Hepatocyte (in vitro differentiated cells): ENCODE measurements around the gene S100Z.
"Not testable (repeated sequence)": the region's sequence is repeated elsewhere in the genome, so short reads cannot be mapped to it uniquely, and the experiment has no call there.

Experiments
- CTCF ChIP-seq: fragments of 200-600 bp; sonication (generic); IDR thresholded peaks from 2 replicates; pipeline ENCODE4 v1.5.1; 2016; ENCODE audit warnings: antibody characterized with exemption, mild to moderate bottlenecking; ENCODE audit not compliant: poor library complexity
- EZH2 ChIP-seq: fragments of 200-600 bp; sonication (generic); IDR thresholded peaks from 2 replicates; pipeline ENCODE4 v1.6.1; 2016; ENCODE audit warnings: antibody characterized with exemption, mild to moderate bottlenecking, borderline replicate concordance
- EZH2phosphoT487 ChIP-seq: fragments of 200-600 bp; sonication (generic); IDR thresholded peaks from one replicate; pipeline ENCODE4 v1.6.1; 2018; ENCODE audit warnings: antibody characterized with exemption, mild to moderate bottlenecking, low read depth, moderate library complexity; ENCODE audit not compliant: unreplicated experiment, severe bottlenecking

GRCh38 chr5:76812209-76812608 lies 37.6 kb upstream of the S100Z start:
- TF ChIP-seq CTCF, EZH2, EZH2phosphoT487: not testable (repeated sequence)
